NCI-H2029 treated with DMSO at 0.1 percent for 48 hours (cell line): Measurements from ENCODE around the gene SRCAP.
"Not testable (repeated sequence)": the region's sequence is repeated elsewhere in the genome, so short reads cannot be mapped to it uniquely, and the experiment has no call there.

Experiments used
- DNase-seq: peaks from one replicate; lab custom pipeline; 2025; lab: John Stamatoyannopoulos, UW

Gene SRCAP

DNA sequence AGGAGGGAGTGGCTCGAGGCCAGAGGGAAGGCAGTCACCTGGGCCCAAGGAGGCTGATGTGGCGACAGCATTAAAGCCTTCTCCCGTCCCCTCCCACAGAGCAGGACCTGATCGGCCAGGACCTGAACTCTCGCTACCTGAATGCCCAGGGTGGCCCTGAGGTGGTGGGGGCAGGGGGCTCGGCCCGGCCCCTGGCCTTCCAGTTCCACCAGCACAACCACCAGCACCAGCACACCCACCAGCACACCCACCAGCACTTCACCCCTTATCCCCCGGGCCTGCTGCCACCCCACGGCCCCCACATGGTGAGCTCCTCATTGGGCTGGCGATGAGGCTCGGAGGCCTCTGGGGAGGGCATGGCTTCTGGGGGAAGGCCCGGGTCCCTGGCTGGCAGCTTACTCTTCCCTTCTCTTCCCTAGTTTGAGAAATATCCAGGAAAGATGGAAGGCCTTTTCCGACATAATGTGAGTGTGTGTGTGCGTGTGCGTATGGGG is 34.3 kb upstream of the SRCAP start:
- DNase-seq: no peak

- DNase-seq: no peak
Measured at GRCh38 chr16:30665155-30665829, 33.7 kb upstream of the SRCAP start.

GRCh38 chr16:30665830-30666190 is 33.2 kb upstream of the SRCAP start:
- DNase-seq: no peak

DNA sequence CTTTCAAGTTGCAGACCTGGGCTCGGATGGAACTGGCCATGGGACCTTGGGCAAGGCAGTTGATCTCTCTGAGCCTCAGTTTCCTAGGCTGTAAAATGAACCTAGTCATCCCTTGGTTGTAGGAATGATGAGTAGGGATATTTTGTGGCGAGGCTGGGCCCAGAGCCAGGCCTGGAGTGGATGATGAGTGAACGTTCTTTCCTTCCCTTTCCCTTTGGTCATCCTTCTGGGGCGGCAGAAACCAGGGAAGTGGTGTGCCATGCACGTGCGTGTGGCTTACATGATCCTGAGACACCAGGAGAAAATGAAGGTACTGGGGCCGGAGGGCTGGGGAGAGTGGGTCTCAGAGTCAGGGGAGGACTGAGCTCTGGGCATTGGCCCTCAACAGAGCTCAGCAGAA is 32.3 kb upstream of the SRCAP start:
- no peak for DNase-seq

DNA sequence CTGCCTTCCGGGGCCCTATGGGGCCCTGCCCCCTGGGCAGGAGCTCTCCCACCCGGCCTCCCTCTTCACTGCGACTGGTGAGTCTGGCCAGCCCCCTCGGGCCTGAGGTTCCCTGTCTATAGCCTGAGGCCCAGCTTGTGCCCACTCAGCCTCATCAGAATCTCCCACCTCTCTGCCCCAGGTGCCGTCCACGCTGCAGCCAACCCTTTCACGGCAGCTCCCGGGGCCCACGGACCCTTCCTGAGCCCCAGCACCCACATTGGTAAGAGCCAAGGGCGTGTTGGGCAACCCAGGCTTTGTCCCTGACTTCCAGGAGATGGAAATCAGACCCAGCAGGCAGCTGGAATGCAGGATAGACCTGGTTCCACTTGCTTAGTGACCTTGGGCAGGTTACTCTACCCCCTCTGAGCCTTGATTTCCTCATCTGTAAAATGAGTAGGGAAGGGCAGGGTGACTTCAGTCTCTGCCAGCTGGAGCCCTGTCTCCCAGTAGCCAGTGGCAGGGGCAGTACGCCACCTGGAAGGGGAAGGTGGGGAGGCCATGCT is 31.5 kb upstream of the SRCAP start:
- DNase-seq: no peak

DNA sequence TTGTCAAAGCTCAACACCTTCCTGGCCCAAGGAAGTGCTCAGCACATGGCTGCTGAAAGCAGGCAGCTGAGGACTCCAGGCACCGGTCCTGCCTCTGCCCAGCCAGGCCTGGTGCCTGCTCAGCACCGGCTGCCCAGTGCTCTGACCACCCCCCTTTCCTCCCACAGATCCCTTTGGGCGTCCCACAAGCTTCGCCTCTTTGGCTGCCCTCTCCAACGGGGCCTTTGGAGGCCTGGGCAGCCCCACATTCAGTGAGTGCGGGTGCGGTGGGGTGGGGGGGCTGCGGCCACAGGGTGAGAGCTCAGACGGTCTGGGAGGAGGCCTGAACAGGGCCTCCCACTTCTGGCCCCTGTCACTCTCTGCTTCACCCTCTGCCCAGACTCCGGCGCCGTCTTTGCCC is 30.6 kb upstream of the SRCAP start:
- no peak for DNase-seq

DNA sequence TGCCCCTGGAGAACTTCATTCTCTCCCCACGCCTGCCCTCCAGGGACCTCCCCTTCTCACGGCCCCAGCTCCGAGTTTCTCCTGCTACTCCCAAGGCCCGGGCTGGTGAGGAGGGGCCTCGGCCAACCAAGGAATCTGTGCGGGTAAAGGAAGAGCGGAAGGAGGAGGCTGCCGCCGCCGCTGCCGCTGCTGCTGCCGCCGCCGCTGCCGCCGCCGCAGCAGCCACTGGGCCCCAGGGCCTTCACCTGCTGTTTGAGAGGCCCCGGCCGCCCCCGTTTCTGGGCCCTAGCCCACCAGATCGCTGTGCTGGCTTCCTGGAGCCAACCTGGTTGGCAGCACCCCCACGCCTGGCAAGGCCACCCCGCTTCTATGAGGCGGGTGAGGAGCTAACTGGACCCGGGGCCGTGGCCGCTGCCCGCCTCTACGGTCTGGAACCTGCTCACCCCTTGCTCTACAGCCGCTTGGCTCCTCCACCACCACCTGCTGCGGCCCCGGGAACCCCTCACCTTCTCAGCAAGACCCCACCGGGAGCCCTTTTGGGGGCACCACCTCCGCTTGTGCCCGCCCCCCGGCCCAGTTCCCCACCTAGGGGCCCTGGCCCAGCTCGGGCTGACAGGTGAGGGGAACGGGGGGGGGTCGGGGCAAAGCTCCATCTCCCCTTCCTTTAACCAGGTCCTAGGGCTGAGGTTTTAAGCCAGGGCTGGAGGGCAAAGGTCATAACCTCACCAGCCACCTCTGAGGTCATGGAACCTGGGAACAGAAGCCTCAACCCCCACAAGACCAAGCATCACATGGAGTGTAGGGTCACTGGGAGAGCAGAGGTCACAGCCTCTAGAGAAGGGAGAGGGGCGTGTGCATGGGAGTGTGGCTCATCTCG is 29.7 kb upstream of the SRCAP start:
- no peak for DNase-seq

GRCh38 chr16:30669903-30670824 is 28.8 kb upstream of the SRCAP start:
- DNase-seq: no peak

GRCh38 chr16:30675143-30675542 is 23.8 kb upstream of the SRCAP start:
- no peak for DNase-seq

- no peak for DNase-seq
Measured at GRCh38 chr16:30677931-30678585, 20.9 kb upstream of the SRCAP start.

- DNase-seq: no peak
Measured at GRCh38 chr16:30678586-30678970, 20.4 kb upstream of the SRCAP start.

GRCh38 chr16:30680326-30680725 is 18.6 kb upstream of the SRCAP start:
- no peak for DNase-seq

GRCh38 chr16:30688701-30689100 is 10.3 kb upstream of the SRCAP start:
- DNase-seq: no peak

GRCh38 chr16:30691907-30692306 is 7.1 kb upstream of the SRCAP start:
- DNase-seq: no peak

DNA sequence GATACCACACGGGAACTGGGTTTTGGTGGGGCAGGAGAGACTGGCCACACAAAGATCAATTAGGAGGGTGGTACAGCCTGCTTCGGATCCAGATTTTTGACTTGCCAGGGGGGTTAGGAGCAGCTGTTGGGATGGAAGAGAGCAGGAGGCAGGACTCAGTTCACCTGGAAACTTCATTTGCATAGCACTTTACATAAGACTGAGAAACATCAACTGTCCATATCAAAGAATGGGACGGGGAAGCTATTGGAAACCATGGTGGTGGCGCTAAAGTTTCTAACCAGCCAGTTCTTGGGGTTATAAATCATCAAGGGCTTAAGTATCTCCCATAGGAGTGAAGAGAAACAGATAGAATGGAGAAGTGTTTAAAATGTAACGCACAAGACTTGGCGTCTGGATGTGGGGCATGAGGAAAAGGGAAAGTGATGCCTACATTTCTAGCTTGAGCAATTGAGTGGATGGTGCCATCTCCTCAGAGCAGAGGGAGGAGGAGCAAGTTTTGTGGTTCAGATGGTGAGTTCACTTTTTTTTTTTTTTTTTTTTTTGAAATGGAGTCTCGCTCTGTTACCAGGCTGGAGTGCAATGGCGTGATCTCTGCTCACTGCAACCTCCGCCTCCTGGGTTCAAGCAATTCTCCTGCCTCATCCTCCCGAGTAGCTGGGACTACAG is 6.4 kb upstream of the SRCAP start:
- DNase-seq: no peak

- DNase-seq: no peak
Measured at GRCh38 chr16:30694926-30695693, 3.9 kb upstream of the SRCAP start.

DNA sequence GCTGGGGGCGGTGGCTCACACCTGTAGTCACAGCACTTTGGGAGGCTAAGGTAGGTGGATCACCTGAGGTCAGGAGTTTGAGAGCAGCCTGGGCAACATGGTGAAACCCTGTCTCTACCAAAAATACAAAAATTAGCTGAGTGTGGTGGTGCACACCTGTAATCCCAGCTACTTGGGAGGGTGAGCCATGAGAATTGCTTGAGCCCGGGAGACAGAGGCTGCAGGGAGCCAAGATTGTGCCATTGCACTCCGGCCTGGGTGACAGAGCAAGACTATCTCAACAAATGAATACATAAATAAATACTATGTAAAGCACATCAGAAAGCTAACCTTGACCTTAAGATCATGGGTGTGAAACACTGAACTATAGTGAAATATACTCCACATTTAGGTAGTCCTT is 2.3 kb upstream of the SRCAP start:
- DNase-seq: not testable (repeated sequence)

DNA sequence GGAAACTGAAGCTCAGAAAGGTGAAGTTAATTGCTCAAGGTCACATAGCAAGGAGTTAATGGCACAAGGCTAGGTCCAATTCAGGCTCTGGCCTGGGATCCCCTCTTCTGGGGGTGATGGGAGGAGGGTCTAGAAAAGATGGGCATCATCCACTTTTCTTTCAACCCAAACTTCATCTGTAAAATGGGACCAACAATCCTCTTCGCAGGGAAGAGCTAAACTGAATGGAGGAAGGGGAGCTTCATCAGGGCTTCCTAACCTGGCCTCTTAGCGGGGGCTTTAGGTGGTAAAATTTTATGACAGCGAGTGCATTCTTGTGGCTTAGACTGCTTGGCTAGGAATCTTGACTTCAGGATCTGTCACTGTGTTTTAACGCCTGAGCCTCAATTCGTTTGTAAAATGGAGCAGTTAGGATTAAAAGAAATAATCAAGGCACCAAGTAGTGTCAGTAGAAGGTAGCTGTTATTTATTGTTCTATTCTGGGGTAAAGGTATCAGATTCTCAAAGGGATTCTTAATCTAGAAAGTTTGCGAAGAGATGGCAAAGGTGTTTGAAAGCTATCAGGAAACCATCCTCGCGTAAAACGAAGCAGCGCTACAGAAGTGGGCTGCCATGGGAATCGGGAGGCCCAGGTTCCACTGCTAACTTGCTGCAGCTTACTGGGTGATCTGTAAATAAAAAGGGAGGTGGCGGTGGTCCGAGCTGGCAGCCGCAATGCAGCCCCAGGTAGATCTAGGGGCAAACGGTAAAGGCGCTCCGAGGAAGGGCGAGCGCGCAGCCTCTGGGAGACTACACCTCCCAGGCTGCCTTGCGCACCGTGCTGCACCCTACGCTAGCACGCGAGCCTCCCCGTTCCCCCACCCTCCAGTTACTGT is 1.5 kb upstream of the SRCAP start:
- DNase-seq: peak; percentile 84

- DNase-seq: peak; percentile 74
Measured at GRCh38 chr16:30698139-30698815, 694 bp upstream of the SRCAP start.
